CD4-positive, alpha-beta T cell (primary cell): ENCODE data around the gene HSDL2. TPM values are rescaled to one million over a fixed set of nuclear protein-coding genes. Genes with fewer than 3 reads are reported as not detected.

Experiments used
- ATAC-seq: fragments of 200-7000 bp; cut with Tn5 transposase; one replicate; pipeline ENCODE4 v1.10.0; 2022; ENCODE audit warnings: mild to moderate bottlenecking; ENCODE audit not compliant: poor library complexity
- CTCF ChIA-PET: fragments of 350-600 bp; sonication (Branson Sonifier 250); formaldehyde crosslinking; loops from one replicate; lab custom pipeline; 2021; ENCODE audit warnings: antibody characterized with exemption, inconsistent platforms; lab: Charles Lee
- POLR2A ChIA-PET: fragments of 350-600 bp; sonication (Branson Sonifier 250); formaldehyde crosslinking; loops from one replicate; lab custom pipeline; 2021; ENCODE audit warnings: antibody characterized with exemption, inconsistent platforms; lab: Charles Lee
- DNase-seq, 14 experiments: peaks; one replicate each; pipeline ENCODE4 v3.0.0-alpha.2; 2013 to 2020; ENCODE audit warnings: mixed read lengths in 2 of 14
- H3K27ac ChIP-seq, 2 donors: one replicate each; pipeline versions ENCODE4 v1.5.1 to v1.7.0; 2013; ENCODE audit warnings: low read length in 2 of 2, low read depth in 1 of 2, mild to moderate bottlenecking in 1 of 2
- H3K27me3 ChIP-seq, 2 experiments: 1 replicate in 1 of 2; 2 replicates in 1 of 2; pipeline versions ENCODE4 v1.6.1 to v1.7.0; 2013; ENCODE audit warnings: low read length in 2 of 2, control low read depth in 1 of 2, mild to moderate bottlenecking in 1 of 2, moderate library complexity in 1 of 2; ENCODE audit not compliant: insufficient read depth in 2 of 2, control insufficient read depth in 1 of 2
- H3K36me3 ChIP-seq: one replicate; pipeline ENCODE4 v1.6.1; 2013; ENCODE audit warnings: low read length, control low read depth; ENCODE audit not compliant: insufficient read depth
- H3K4me1 ChIP-seq: one replicate; pipeline ENCODE4 v1.6.1; 2013; ENCODE audit warnings: low read length, control low read depth; ENCODE audit not compliant: insufficient read depth
- H3K4me3 ChIP-seq: one replicate; pipeline ENCODE4 v1.5.1; 2013; ENCODE audit warnings: mild to moderate bottlenecking, low read length, moderate library complexity
- H3K9me3 ChIP-seq, 2 experiments: 1 replicate in 1 of 2; 2 replicates in 1 of 2; pipeline versions ENCODE4 v1.6.1 to v1.7.0; 2013; ENCODE audit warnings: low read length in 2 of 2, mild to moderate bottlenecking in 2 of 2, control low read depth in 1 of 2, moderate library complexity in 1 of 2; ENCODE audit not compliant: control insufficient read depth in 1 of 2, insufficient read depth in 1 of 2
- H3K27ac Mint-ChIP-seq: one replicate; pipeline ENCODE4 v1.8.0; 2020; ENCODE audit warnings: mixed read lengths
- H3K27me3 Mint-ChIP-seq: one replicate; pipeline ENCODE4 v1.8.0; 2021; ENCODE audit warnings: mixed read lengths
- H3K36me3 Mint-ChIP-seq: one replicate; pipeline ENCODE4 v1.8.0; 2021; ENCODE audit warnings: low read depth, mixed read lengths
- H3K4me1 Mint-ChIP-seq: one replicate; pipeline ENCODE4 v1.8.0; 2021; ENCODE audit warnings: low read depth, mixed read lengths
- H3K4me3 Mint-ChIP-seq: one replicate; pipeline ENCODE4 v1.8.0; 2020; ENCODE audit warnings: mild to moderate bottlenecking, mixed read lengths
- H3K9me3 Mint-ChIP-seq: one replicate; pipeline ENCODE4 v1.8.0; 2020; ENCODE audit warnings: mixed read lengths
- CTCF ChIP-seq: fragments of 200-600 bp; IDR thresholded peaks from one replicate; pipeline ENCODE4 v1.8.0; 2022; ENCODE audit warnings: antibody characterized with exemption, mild to moderate bottlenecking
- intact Hi-C, 2 experiments: fragments of 100-400 bp; cut with DNase I in 1 of 2; cut with micrococcal nuclease in 1 of 2; formaldehyde crosslinking; loops; one replicate each; pipeline versions ENCODE4 v1.15.1 to v1.9.0; 2023 to 2025; cut with DNase I, micrococcal nuclease
- total RNA-seq, 174 experiments: library from RNA in 2 of 174; stranded (reverse) in 2 of 174; gene quantifications; one replicate each; pipeline ENCODE4 v1.2.3 and lab custom pipeline; 2021 to 2026

The HSDL2 gene
- total RNA-seq, 2 experiments from 2014 or later: 3.8 to 4.9 TPM

DNA sequence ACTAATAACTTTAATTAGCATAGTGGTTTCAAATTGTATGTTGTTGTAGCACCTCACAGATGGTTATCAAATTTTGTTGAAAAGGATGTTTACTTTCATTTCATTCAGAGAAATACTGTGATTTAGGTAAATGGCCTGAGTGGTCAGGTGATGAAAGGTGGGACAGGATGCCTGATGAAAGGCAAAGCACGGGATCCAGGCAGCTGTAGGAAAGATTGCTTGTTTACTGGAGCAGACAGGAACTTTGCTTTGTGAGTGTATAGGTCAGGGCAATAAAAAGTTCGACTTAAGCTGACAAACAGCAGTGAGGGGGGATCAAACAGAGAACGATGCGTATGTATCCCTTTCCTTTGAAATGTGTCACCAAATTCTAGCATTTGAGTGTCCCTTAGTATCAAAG, 125.7 kb downstream of the HSDL2 start:
- Histone ChIP-seq H3K9me3 (no peaks in the 10 kb centered on the region), H3K4me1 (no peaks in the 10 kb centered on the region), H3K27me3 (no peaks in the 10 kb centered on the region), H3K36me3 (no peaks in the 10 kb centered on the region), H3K27ac (no peak overlapping the region), H3K4me3 (no peak overlapping the region)
- no peaks in the 10 kb centered on the region for H3K36me3 Mint-ChIP-seq
- H3K4me1 Mint-ChIP-seq: no peaks in the 10 kb centered on the region
- no peaks in the 10 kb centered on the region for H3K27me3 Mint-ChIP-seq
- no peak overlapping the region for H3K4me3 Mint-ChIP-seq
- ChIA-PET CTCF (interaction anchor here (0.6 kb wide), 1 partner anchor 77 kb away, joined by 3 read pairs; no protein-coding TSS in a partner anchor), POLR2A (no interaction called here)
- ATAC-seq (no peak), DNase-seq (no peak)
- intact Hi-C loops: no loop called here
- no peak for TF ChIP-seq CTCF
- no peaks in the 10 kb centered on the region for H3K9me3 Mint-ChIP-seq
- no peak overlapping the region for H3K27ac Mint-ChIP-seq

DNA sequence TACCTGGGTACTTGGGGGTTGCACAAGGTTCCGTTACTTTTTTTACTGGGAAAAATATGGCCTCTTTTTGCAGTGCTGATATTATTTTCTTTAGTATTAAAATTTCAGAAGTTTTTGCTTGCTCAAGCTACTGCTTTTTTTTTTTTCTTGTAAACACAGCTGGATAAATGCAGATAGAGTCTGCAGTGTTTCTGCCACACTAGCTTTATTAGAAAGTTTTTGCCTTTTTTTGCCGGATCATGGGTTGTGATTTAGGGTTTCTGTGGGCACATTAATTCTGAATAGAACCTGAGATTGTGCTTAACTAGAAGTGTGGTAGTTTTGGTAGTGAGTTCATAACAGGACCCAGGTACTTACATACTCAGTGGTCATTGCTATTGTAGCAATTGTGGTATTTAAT, 126.7 kb downstream of the HSDL2 start:
- CTCF ChIA-PET: no interaction called here
- Histone ChIP-seq H3K9me3 (no peaks in the 10 kb centered on the region), H3K4me3 (no peak overlapping the region), H3K27ac (no peak overlapping the region), H3K4me1 (no peaks in the 10 kb centered on the region), H3K36me3 (no peaks in the 10 kb centered on the region), H3K27me3 (no peaks in the 10 kb centered on the region)
- ATAC-seq (no peak), DNase-seq (no peak)
- Mint-ChIP-seq H3K9me3 (no peaks in the 10 kb centered on the region), H3K4me1 (no peaks in the 10 kb centered on the region), H3K27ac (no peak overlapping the region), H3K36me3 (no peaks in the 10 kb centered on the region), H3K4me3 (no peak overlapping the region), H3K27me3 (no peaks in the 10 kb centered on the region)
- no peak for TF ChIP-seq CTCF
- intact Hi-C loops: no loop called here
- POLR2A ChIA-PET: no interaction called here

GRCh38 chr9:112507001-112507680, 127.2 kb downstream of the HSDL2 start:
- ChIA-PET CTCF (no interaction called here), POLR2A (no interaction called here)
- no peak overlapping the region for H3K4me3 ChIP-seq
- H3K27ac Mint-ChIP-seq: no peak overlapping the region
- no peaks in the 10 kb centered on the region for H3K4me1 Mint-ChIP-seq
- H3K27me3 ChIP-seq: no peaks in the 10 kb centered on the region
- H3K36me3 Mint-ChIP-seq: no peaks in the 10 kb centered on the region
- intact Hi-C loops: no loop called here
- H3K36me3 ChIP-seq: no peaks in the 10 kb centered on the region
- H3K4me3 Mint-ChIP-seq: no peak overlapping the region
- ATAC-seq (no peak), DNase-seq (no peak)
- TF ChIP-seq CTCF: no peak
- no peaks in the 10 kb centered on the region for H3K27me3 Mint-ChIP-seq
- no peaks in the 10 kb centered on the region for H3K4me1 ChIP-seq
- no peaks in the 10 kb centered on the region for H3K9me3 Mint-ChIP-seq
- no peaks in the 10 kb centered on the region for H3K9me3 ChIP-seq
- no peak overlapping the region for H3K27ac ChIP-seq
